PC-9 (cell line): ENCODE measurements around the gene IFTAP. TPM values are rescaled to one million over a fixed set of nuclear protein-coding genes. Genes with fewer than 3 reads are reported as not detected.

Experiments used
- BruUV-seq: library from RNA; stranded (reverse); fragments of 400-500 nt; replicated peaks from 2 replicates; lab custom pipeline; 2021; lab: Mats Ljungman, UMichigan
- CTCF ChIA-PET: fragments of 300-600 bp; sonication (Branson Sonifier 250); formaldehyde crosslinking; loops from one replicate; lab custom pipeline; 2022; ENCODE audit warnings: antibody characterized with exemption; lab: Charles Lee
- POLR2A ChIA-PET: fragments of 300-600 bp; sonication (Branson Sonifier 250); formaldehyde crosslinking; loops from one replicate; lab custom pipeline; 2022; ENCODE audit warnings: antibody characterized with exemption; ENCODE audit not compliant: unreplicated experiment; lab: Charles Lee
- DNase-seq, 2 experiments: peaks; one replicate each; pipeline versions ENCODE4 v3.0.0 to v3.0.0-alpha.2; 2015 to 2022; ENCODE audit warnings: mixed read lengths in 1 of 2
- H2AFZ ChIP-seq: fragments of 200-600 bp; sonication (generic); 2 replicates; pipeline ENCODE4 v1.8.1; 2017; ENCODE audit warnings: antibody characterized with exemption
- H3F3A ChIP-seq: fragments of 200-600 bp; sonication (generic); 2 replicates; pipeline ENCODE4 v1.8.1; 2017; ENCODE audit warnings: antibody characterized with exemption, mild to moderate bottlenecking, low read depth; ENCODE audit not compliant: insufficient read depth
- H3K27ac ChIP-seq: fragments of 200-600 bp; sonication (generic); 2 replicates; pipeline ENCODE4 v1.6.1; 2016; ENCODE audit warnings: mixed run types
- H3K27me3 ChIP-seq: fragments of 200-600 bp; sonication (generic); 2 replicates; pipeline ENCODE4 v1.6.1; 2016; ENCODE audit warnings: low read depth, mixed run types; ENCODE audit not compliant: insufficient read depth
- H3K36me3 ChIP-seq: fragments of 200-600 bp; sonication (generic); 2 replicates; pipeline ENCODE4 v1.6.1; 2016; ENCODE audit warnings: low read depth, mixed run types
- H3K4me1 ChIP-seq: fragments of 200-600 bp; sonication (generic); replicated peaks from 2 replicates; pipeline ENCODE4 v1.6.1; 2016; ENCODE audit warnings: mixed run types; ENCODE audit not compliant: insufficient read depth
- H3K4me2 ChIP-seq: fragments of 200-600 bp; sonication (generic); 2 replicates; pipeline ENCODE4 v1.6.1; 2017; ENCODE audit warnings: mixed run types
- H3K4me3 ChIP-seq: fragments of 200-600 bp; sonication (generic); 2 replicates; pipeline ENCODE4 v1.6.1; 2016; ENCODE audit warnings: mixed run types
- H3K79me2 ChIP-seq: fragments of 200-600 bp; sonication (generic); 2 replicates; pipeline ENCODE4 v1.6.1; 2017; ENCODE audit warnings: low read depth, mixed run types
- H3K9me2 ChIP-seq: fragments of 200-600 bp; sonication (generic); 2 replicates; pipeline ENCODE4 v1.8.1; 2017; ENCODE audit warnings: mild to moderate bottlenecking; ENCODE audit not compliant: insufficient read depth
- H3K9me3 ChIP-seq: fragments of 200-600 bp; sonication (generic); 2 replicates; pipeline ENCODE4 v1.8.1; 2016; ENCODE audit warnings: low read depth; ENCODE audit not compliant: insufficient read depth
- H4K20me1 ChIP-seq: fragments of 200-600 bp; sonication (generic); 2 replicates; pipeline ENCODE4 v1.8.1; 2017; ENCODE audit not compliant: insufficient read depth
- EZH2 ChIP-seq: fragments of 200-600 bp; sonication (generic); IDR thresholded peaks from 2 replicates; pipeline ENCODE4 v1.8.0; 2017; ENCODE audit warnings: antibody characterized with exemption, low read depth
- intact Hi-C: fragments of 100-400 bp; cut with micrococcal nuclease; formaldehyde crosslinking; loops from one replicate; pipeline ENCODE4 v1.10.0; 2022; ENCODE audit not compliant: unreplicated experiment
- total RNA-seq: library from RNA; stranded (reverse); gene quantifications from 2 replicates; pipeline ENCODE4 v1.2.3, GENCODE V29; 2021
- TF ChIP-seq, protein P1 (sequence below): fragments of 200-600 bp; sonication (generic); conservative IDR thresholded peaks from 2 replicates; pipeline ENCODE4 v1.6.1; 2017; ENCODE audit warnings: mixed run types, antibody characterized with exemption, mild to moderate bottlenecking, moderate library complexity

Gene IFTAP
- total RNA-seq, 1 experiment from 2014 or later = 18.9 TPM

DNA sequence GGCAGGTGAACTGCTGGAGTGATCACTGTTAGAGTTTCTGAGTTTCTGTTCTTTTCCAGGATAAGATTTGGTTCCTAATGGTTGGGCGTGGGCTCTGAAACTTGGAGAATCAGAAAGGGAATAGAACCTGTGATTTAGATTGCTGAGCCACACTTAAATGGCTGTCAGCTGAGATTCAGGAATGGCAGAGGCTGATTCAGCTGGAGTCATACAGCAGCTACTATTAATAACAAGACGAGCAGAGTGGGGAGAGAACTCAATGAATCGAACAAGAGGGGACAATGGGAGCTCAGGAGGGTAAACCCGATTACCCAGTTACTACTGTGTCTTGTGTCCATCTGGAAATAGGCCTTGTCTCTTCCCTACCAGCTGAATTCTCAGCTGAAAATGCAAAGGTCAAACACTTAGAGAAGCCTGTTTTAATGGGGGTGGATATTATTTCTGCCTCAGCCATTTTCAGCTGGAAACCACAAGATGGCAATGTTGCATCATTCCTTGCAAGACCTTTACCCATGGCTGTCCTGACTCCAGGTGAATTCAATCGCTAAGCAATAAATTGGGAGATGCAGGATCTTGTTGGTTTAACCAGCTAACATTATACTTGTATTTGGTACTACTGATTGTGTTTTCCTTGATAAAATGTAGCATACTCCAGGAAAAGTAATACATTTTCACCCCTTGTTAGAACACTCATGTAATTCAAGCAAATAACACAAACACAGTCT is 108.2 kb downstream of the IFTAP start:
- intact Hi-C loops = loop anchor here (1.0 kb wide), 1 partner anchor 45 kb away; no protein-coding TSS in a partner anchor
- peak; percentile 10 to 46 for DNase-seq
- no peaks in the 10 kb centered on the region for H3F3A ChIP-seq
- no peak overlapping the region for H3K27ac ChIP-seq
- H3K4me2 ChIP-seq = no peak overlapping the region
- H3K9me3 ChIP-seq = no peaks in the 10 kb centered on the region
- no peak overlapping the region for H2AFZ ChIP-seq
- POLR2A ChIA-PET = no interaction called here
- CTCF ChIA-PET = interaction anchor here (1.5 kb wide), 1 partner anchor 44 kb away, joined by 9 read pairs; no protein-coding TSS in a partner anchor
- BruUV-seq = no TSS peak
- no peaks in the 10 kb centered on the region for H4K20me1 ChIP-seq
- H3K9me2 ChIP-seq = no peaks in the 10 kb centered on the region
- no peaks in the 10 kb centered on the region for H3K79me2 ChIP-seq
- H3K4me1 ChIP-seq = no peaks in the 10 kb centered on the region
- TF ChIP-seq, protein P1, sequence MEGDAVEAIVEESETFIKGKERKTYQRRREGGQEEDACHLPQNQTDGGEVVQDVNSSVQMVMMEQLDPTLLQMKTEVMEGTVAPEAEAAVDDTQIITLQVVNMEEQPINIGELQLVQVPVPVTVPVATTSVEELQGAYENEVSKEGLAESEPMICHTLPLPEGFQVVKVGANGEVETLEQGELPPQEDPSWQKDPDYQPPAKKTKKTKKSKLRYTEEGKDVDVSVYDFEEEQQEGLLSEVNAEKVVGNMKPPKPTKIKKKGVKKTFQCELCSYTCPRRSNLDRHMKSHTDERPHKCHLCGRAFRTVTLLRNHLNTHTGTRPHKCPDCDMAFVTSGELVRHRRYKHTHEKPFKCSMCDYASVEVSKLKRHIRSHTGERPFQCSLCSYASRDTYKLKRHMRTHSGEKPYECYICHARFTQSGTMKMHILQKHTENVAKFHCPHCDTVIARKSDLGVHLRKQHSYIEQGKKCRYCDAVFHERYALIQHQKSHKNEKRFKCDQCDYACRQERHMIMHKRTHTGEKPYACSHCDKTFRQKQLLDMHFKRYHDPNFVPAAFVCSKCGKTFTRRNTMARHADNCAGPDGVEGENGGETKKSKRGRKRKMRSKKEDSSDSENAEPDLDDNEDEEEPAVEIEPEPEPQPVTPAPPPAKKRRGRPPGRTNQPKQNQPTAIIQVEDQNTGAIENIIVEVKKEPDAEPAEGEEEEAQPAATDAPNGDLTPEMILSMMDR = peak; percentile 79
- no peak for TF ChIP-seq EZH2
- H3K4me3 ChIP-seq = no peak overlapping the region
- H3K36me3 ChIP-seq = no peaks in the 10 kb centered on the region
- H3K27me3 ChIP-seq = peaks cover 37% of the 10 kb centered on the region

DNA sequence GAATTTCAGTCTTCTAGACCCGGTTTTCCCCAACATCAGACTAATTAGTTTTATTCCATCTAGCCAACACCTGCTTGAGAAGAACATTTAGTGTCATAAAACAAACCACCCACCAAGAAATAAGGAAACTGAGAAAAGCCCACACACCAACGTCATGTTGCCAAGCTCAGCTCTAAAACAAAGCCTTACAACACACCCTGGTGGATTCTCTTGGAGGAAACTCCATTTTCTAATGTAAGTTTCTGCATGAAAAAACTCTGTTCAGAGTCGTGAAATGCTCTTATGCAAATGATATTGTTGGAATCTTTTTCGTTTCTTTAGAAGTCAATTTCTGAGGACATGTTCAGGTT is 108.7 kb downstream of the IFTAP start:
- no peak overlapping the region for H3K27ac ChIP-seq
- intact Hi-C loops = no loop called here

More for the DNA sequence above, 108.7 kb downstream of the IFTAP start:
- H3K9me3 ChIP-seq = no peaks in the 10 kb centered on the region
- no peak for TF ChIP-seq EZH2
- TF ChIP-seq, protein P1 = no peak
- no peaks in the 10 kb centered on the region for H3K9me2 ChIP-seq
- H3K27me3 ChIP-seq = peaks cover 37% of the 10 kb centered on the region; the same call in 1 of the 2 replicates
- H3K36me3 ChIP-seq = no peaks in the 10 kb centered on the region
- ChIA-PET CTCF (interaction anchor here (1.5 kb wide), 1 partner anchor 44 kb away, joined by 9 read pairs; no protein-coding TSS in a partner anchor), POLR2A (no interaction called here)
- no peaks in the 10 kb centered on the region for H3F3A ChIP-seq
- DNase-seq = no peak
- H2AFZ ChIP-seq = no peak overlapping the region
- no peaks in the 10 kb centered on the region for H3K4me1 ChIP-seq
- H4K20me1 ChIP-seq = no peaks in the 10 kb centered on the region
- H3K4me3 ChIP-seq = no peak overlapping the region
- BruUV-seq = no TSS peak
- no peaks in the 10 kb centered on the region for H3K79me2 ChIP-seq
- no peak overlapping the region for H3K4me2 ChIP-seq

Other genes with a start within 250 kb of the IFTAP start
- gene TRAF6, start 84.2 kb upstream of the IFTAP start, total RNA-seq = 8.0 and 9.2 TPM in 2 replicates
- gene RAG1, start 26.5 kb upstream of the IFTAP start, total RNA-seq = 0.31 and 0.63 TPM in 2 replicates
- gene RAG2, start 3.7 kb downstream of the IFTAP start, total RNA-seq = not detected in 2 replicates